ENCODE measurements around the gene CPT1B. TPM values are rescaled to one million over a fixed set of nuclear protein-coding genes. Genes with fewer than 3 reads are reported as not detected.

CPT1B gene
- total and polyA plus RNA-seq, 2 of the 8 experiments (the other 6 are each of a cell fraction or from before 2014, with no cell fraction given), result 34.2 to 36.2 TPM

DNA sequence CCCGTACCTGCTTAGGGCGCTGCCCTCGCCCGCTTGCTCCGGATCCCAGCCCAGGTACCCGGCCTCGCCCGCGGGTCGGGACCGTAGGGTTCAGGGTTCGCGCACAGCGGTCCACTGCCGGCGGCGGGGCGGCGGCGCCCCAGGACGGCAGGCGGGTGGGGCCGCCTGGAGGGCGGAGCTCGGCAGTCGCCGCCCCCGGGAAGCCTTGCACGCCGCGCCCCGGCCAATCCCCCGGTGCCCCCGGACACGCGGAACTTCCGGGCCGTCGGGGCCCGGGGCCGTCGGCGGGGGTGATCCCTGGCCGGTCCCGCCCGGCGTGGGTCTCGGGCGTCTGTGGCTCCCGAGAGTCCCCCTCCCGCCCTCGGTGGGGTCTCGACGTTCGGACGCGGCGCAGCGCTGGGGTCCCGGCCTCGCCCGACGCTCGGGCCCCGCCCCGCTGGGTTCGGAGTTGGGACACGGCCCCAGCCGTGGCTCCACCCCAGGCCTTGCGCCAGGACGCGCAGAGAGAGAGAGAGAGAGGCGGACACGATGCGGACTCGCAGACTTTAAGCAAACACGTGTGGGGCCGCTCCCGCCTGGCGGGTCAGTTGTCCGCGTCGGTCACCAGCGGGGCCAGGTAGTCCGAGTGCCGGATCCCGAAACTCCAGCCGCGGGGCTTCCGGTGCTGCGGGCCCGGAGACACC lies 48.2 kb downstream of the CPT1B start, which contains the start of gene TYMP (continued):
- TF ChIP-seq EZH2 (IDR thresholded peaks at IDR 0.05; ENCODE audit: low read depth, low read length, severe bottlenecking) (peak; percentile 53), FOSL1 (IDR thresholded peaks at IDR 0.05; ENCODE audit: insufficient read depth, low read depth, low read length) (no peak), JUND (IDR thresholded peaks at IDR 0.05; ENCODE audit: low read length) (no peak), CHD2 (IDR thresholded peaks at IDR 0.05; ENCODE audit: low read length) (no peak), CREB1 (IDR thresholded peaks at IDR 0.05) (no peak), TEAD4 (IDR thresholded peaks at IDR 0.05; ENCODE audit: low read depth, low read length) (no peak), ASH2L (IDR thresholded peaks at IDR 0.05; ENCODE audit: low read length) (no peak), TCF12 (IDR thresholded peaks at IDR 0.05; ENCODE audit: low read depth, low read length) (no peak), SUZ12 (IDR thresholded peaks at IDR 0.05; ENCODE audit: low read length) (peak; percentile 72), TAF7 (optimal IDR thresholded peaks at IDR 0.05; ENCODE audit: borderline replicate concordance, low read depth, low read length) (no peak), SAP30 (IDR thresholded peaks at IDR 0.05; ENCODE audit: insufficient read depth, insufficient replicate concordance, low read length) (no peak)
